Measurements from ENCODE around the gene ZNF609.

Gene ZNF609

GRCh38 chr15:64713592-64713991 is 253.2 kb downstream of the ZNF609 start:
- TF ChIP-seq, protein P1, sequence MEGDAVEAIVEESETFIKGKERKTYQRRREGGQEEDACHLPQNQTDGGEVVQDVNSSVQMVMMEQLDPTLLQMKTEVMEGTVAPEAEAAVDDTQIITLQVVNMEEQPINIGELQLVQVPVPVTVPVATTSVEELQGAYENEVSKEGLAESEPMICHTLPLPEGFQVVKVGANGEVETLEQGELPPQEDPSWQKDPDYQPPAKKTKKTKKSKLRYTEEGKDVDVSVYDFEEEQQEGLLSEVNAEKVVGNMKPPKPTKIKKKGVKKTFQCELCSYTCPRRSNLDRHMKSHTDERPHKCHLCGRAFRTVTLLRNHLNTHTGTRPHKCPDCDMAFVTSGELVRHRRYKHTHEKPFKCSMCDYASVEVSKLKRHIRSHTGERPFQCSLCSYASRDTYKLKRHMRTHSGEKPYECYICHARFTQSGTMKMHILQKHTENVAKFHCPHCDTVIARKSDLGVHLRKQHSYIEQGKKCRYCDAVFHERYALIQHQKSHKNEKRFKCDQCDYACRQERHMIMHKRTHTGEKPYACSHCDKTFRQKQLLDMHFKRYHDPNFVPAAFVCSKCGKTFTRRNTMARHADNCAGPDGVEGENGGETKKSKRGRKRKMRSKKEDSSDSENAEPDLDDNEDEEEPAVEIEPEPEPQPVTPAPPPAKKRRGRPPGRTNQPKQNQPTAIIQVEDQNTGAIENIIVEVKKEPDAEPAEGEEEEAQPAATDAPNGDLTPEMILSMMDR (IDR thresholded peaks at IDR 0.05; ENCODE audit: control insufficient read depth, insufficient read depth, low read depth, low read length, missing control alignments) = no peak
- no peak for DNase-seq (ENCODE audit: low read depth)
- H3K4me3 ChIP-seq (ENCODE audit: control insufficient read depth, low read depth, low read length) = no peak overlapping the region

DNA sequence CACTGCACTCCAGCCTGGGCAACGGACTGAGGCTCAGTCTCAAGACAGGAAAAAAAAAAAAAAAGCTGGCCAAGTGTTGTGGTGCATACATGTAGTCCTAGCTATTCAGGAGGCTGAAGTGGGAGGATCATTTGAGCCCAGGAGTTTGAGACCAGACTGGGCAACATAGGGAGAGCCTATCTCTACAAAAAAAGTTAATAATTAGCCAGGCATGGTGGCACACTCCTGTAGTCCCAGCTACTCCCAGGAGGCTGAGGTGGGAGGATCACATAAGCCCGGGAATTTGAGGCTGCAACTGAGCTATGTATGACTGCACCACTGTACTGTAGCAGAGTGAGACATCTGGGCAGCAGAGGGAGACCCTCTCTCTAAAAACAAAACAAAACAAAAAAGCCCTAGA is 256.1 kb downstream of the ZNF609 start:
- TF ChIP-seq, protein P1 (IDR thresholded peaks at IDR 0.05; ENCODE audit: control insufficient read depth, insufficient read depth, low read depth, low read length, missing control alignments) = no peak
- DNase-seq (ENCODE audit: low read depth) = no peak
- H3K4me3 ChIP-seq (ENCODE audit: control insufficient read depth, low read depth, low read length) = no peak overlapping the region

- DNase-seq (ENCODE audit: low read depth) = no peak
- no peak overlapping the region for H3K4me3 ChIP-seq (ENCODE audit: control insufficient read depth, low read depth, low read length)
- TF ChIP-seq, protein P1 (IDR thresholded peaks at IDR 0.05; ENCODE audit: control insufficient read depth, insufficient read depth, low read depth, low read length, missing control alignments) = no peak
Observed at GRCh38 chr15:64717130-64717529, 256.8 kb downstream of the ZNF609 start.

DNA sequence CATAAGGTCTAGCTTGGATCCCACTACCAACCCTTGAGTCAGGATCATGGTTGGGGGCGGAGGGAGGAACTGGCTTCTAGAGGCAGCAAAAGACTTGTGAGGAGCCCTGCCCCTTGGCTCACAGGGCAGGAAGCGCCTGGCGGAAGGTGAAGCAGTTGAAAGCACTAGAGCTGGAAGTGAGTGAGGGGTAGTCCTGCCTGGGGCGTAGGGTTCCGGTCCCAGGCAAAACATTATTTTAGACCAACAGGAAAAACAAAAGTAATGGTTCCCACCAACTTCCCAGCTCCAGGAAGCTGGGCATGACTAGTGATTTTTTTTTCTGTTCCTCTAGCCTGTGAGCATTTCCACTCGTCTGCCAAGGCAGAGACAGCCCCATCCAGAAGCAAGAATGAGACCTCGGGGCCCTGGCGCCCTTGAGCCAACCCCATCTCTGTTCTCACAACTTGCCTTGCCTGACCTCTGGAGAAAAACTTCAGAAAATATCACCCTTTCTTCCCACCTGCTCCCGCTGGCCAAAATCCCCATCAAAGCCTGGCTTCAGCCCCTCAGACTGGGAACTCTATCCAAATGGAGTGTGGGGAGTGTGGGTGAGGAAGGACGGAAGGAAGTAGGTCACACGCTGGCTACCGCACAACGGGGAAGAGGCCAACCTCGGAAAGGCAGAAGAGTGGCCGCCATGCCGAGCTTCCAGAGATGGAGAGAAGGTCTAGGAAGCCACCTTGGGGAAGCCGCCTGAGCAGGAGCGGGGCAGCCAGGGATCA is 257.5 kb downstream of the ZNF609 start:
- H3K4me3 ChIP-seq (ENCODE audit: control insufficient read depth, low read depth, low read length) = no peak overlapping the region
- no peak for DNase-seq (ENCODE audit: low read depth)
- TF ChIP-seq, protein P1 (IDR thresholded peaks at IDR 0.05; ENCODE audit: control insufficient read depth, insufficient read depth, low read depth, low read length, missing control alignments) = no peak

DNA sequence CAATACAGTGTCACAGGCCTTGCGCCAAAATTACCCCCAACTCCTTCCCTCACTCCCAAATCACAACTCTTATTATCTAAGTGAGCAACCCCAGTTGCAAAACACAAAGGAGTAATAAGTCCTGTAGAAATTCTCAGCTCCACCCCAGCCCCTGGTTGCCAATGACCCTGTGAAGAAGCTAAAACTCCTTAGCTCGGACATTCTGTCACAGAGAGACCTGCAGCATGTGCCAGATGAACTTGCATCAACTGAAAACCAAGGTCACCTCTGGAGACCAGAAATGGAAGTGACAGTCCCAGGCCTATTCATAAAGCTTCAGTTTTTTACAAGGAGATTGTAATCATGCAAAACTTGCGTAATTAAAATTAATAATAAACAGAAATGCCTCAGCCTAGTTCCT is 259.8 kb downstream of the ZNF609 start:
- TF ChIP-seq, protein P1 (IDR thresholded peaks at IDR 0.05; ENCODE audit: control insufficient read depth, insufficient read depth, low read depth, low read length, missing control alignments) = no peak
- DNase-seq (ENCODE audit: low read depth) = no peak
- no peak overlapping the region for H3K4me3 ChIP-seq (ENCODE audit: control insufficient read depth, low read depth, low read length)

DNA sequence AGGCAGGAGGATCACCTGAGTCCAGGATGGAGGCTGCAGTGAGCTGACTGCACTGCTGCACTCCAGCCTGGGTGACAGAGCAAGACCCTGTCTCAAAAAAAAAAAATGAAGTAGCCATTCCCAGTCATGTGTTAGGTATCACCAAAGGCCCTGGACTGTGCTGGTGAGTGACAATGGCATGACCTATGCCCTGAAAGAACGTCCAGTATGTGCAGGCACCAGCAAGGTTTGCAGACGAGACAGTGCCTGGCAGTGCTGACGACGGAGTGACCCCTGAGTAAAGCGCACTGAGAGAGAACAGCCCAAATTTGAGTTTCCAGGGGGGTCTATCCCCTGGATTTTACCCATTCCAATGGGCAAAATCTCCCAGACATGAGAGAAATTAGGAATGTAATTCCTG is 269.8 kb downstream of the ZNF609 start:
- H3K4me3 ChIP-seq (ENCODE audit: control insufficient read depth, low read depth, low read length) = no peak overlapping the region
- TF ChIP-seq, protein P1 (IDR thresholded peaks at IDR 0.05; ENCODE audit: control insufficient read depth, insufficient read depth, low read depth, low read length, missing control alignments) = no peak

More for the DNA sequence above, 269.8 kb downstream of the ZNF609 start:
- DNase-seq (ENCODE audit: low read depth) = no peak
